Thymus (tissue), 11 donors: Measurements from ENCODE around the gene SRPK3. TPM values are rescaled to one million over a fixed set of nuclear protein-coding genes. Genes with fewer than 3 reads are reported as not detected.
A peak's percentile ranks its signal among the peaks of the same experiment; 100 is the strongest.

Experiments
- DNase-seq, 9 donors: peaks; one replicate each; pipeline ENCODE4 v3.0.0-alpha.2; 2013; ENCODE audit warnings: low spot score in 9 of 9, low read depth in 6 of 9, missing footprints in 1 of 9
- H3K27ac ChIP-seq, 2 donors: one replicate each; pipeline ENCODE4 v1.5.1; 2013; ENCODE audit warnings: control low read depth in 1 of 2, low read depth in 1 of 2, low read length in 1 of 2, mild to moderate bottlenecking in 1 of 2, moderate library complexity in 1 of 2
- H3K27me3 ChIP-seq, 2 donors: one replicate each; pipeline ENCODE4 v1.5.1; 2013; ENCODE audit warnings: low read length in 1 of 2; ENCODE audit not compliant: control insufficient read depth in 2 of 2, insufficient read depth in 1 of 2
- H3K36me3 ChIP-seq, 2 donors: one replicate each; pipeline ENCODE4 v1.5.1; 2013; ENCODE audit warnings: low read length in 1 of 2, mild to moderate bottlenecking in 1 of 2, moderate library complexity in 1 of 2; ENCODE audit not compliant: control insufficient read depth in 2 of 2, insufficient read depth in 2 of 2
- H3K4me1 ChIP-seq, 2 donors: one replicate each; pipeline ENCODE4 v1.5.1; 2013; ENCODE audit warnings: low read length in 2 of 2; ENCODE audit not compliant: control insufficient read depth in 2 of 2, insufficient read depth in 2 of 2
- H3K4me3 ChIP-seq, 2 donors: one replicate each; pipeline ENCODE4 v1.5.1; 2013; ENCODE audit warnings: low read length in 2 of 2, control low read depth in 1 of 2, mild to moderate bottlenecking in 1 of 2
- H3K9me3 ChIP-seq, 2 donors: one replicate each; pipeline ENCODE4 v1.5.1; 2013; ENCODE audit warnings: low read length in 1 of 2, mild to moderate bottlenecking in 1 of 2; ENCODE audit not compliant: control insufficient read depth in 2 of 2, insufficient read depth in 1 of 2
- WGBS: extraction: QIAGEN DNeasy Blood & Tissue Kit; methylation state at CpG from one replicate; pipeline ENCODE4 v1.1.7; 2013; 5-methylcytosine and 5-hydroxymethylcytosine counted together
- polyA plus RNA-seq: library from polyadenylated mRNA; stranded (reverse); fragments of 200-250 nt; gene quantifications from one replicate; pipeline ENCODE4 v1.2.3, GENCODE V29; 2013
- total RNA-seq: library from RNA; stranded (reverse); fragments of 120-200 nt; gene quantifications from one replicate; pipeline ENCODE4 v1.2.4, GENCODE V29; 2013
- donor health status: healthy.

The SRPK3 gene
- total and polyA plus RNA-seq, 2 donors: 0.61 to 0.75 TPM

DNA sequence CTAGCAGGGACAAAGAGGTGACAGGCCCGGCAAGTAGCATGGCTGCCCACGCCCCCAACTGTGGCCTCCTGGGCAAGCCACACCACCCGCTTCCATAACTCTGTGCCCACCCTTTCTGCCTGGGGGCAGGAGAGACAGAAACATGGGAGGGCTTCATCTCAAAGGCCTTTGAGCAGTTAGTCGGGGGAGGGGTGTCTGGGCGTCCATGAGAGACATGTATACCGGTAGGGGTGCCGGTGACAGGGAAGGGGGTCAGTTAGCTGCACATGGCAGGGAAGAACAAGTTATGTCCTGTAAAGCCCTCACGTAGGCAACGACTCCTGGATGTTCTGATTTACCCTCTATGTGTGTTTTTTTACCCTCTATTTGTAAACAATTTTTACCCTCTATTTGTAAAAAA is 40.2 kb downstream of the SRPK3 start:
- peaks cover 0 to 64% of the 10 kb centered on the region in 2 donors for H3K27me3 ChIP-seq
- 92% methylated on average over 9 of the region's 9 CpGs for WGBS
- no peak for DNase-seq

GRCh38 chrX:153824348-153824747 is 43.5 kb downstream of the SRPK3 start:
- DNase-seq: no peak
- Histone ChIP-seq H3K27ac (no peak overlapping the region), H3K4me3 (no peak overlapping the region), H3K36me3 (no peaks in the 10 kb centered on the region), H3K4me1 (peaks cover 0 to 17% of the 10 kb centered on the region in 2 donors), H3K9me3 (no peaks in the 10 kb centered on the region), H3K27me3 (peaks cover 7 to 67% of the 10 kb centered on the region in 2 donors)
- WGBS: 52% methylated on average over 10 of the region's 10 CpGs

More for the DNA sequence above, 40.2 kb downstream of the SRPK3 start:
- no peaks in the 10 kb centered on the region for H3K9me3 ChIP-seq
- H3K36me3 ChIP-seq: no peaks in the 10 kb centered on the region
- H3K27ac ChIP-seq: no peak overlapping the region
- H3K4me3 ChIP-seq: no peak overlapping the region
- peaks cover 0 to 24% of the 10 kb centered on the region in 2 donors for H3K4me1 ChIP-seq

DNA sequence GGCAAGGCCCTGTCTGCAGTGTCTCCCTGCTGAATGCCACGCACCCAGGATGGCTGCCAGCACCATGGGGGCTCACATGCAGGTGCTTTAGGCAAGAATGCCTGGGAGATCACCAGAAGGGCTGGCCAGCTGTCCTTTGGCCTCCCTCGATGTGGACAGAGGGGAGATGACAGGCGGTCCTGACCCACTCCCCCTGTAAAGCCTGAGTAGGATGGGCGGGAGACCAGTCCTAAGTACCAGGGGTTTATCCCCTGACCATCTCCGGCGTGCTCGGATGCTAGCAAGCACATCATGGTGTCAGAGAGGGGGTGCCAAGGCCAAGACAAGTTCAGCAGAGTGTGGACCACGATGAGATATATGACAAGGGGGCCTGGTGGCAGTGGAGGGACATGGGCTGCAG is 44.2 kb downstream of the SRPK3 start:
- Histone ChIP-seq H3K27ac (no peak overlapping the region), H3K4me1 (peaks cover 0 to 12% of the 10 kb centered on the region in 2 donors), H3K4me3 (no peak overlapping the region), H3K36me3 (no peaks in the 10 kb centered on the region), H3K9me3 (no peaks in the 10 kb centered on the region), H3K27me3 (peaks cover 7 to 68% of the 10 kb centered on the region in 2 donors)
- DNase-seq: no peak
- WGBS: 86% methylated on average over 8 of the region's 8 CpGs

DNA sequence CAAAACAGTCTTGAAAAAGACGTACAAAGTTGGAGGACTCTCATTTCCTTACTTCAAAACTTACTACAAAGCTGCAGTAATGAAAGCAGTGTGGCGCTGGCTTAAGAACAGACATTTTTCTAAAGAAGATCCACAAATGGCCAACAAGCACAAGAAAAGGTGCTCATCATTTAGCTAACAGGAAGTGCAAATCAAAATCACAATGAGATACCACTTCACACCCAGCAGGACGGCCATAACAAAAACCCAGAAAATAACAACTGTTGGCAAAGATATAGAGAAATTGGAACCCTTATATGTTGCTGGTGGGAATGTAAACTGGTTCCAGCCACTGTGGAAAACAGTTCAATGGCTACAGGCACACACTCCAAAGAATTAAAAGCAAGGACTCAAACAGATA is 46.2 kb downstream of the SRPK3 start:
- no peak for DNase-seq
- 89% methylated on average over 3 of the region's 3 CpGs for WGBS
- peaks cover 15 to 78% of the 10 kb centered on the region in 2 donors for H3K27me3 ChIP-seq
- H3K9me3 ChIP-seq: peaks cover under 1 to 5% of the 10 kb centered on the region in 2 donors
- no peaks in the 10 kb centered on the region for H3K4me1 ChIP-seq
- no peak overlapping the region for H3K27ac ChIP-seq
- H3K36me3 ChIP-seq: no peaks in the 10 kb centered on the region
- no peak overlapping the region for H3K4me3 ChIP-seq

GRCh38 chrX:153827903-153828302 is 47.1 kb downstream of the SRPK3 start:
- Histone ChIP-seq H3K4me1 (no peaks in the 10 kb centered on the region), H3K27me3 (peaks cover 17 to 87% of the 10 kb centered on the region in 2 donors), H3K27ac (no peak overlapping the region), H3K4me3 (no peak overlapping the region), H3K9me3 (peaks cover 1 to 11% of the 10 kb centered on the region in 2 donors), H3K36me3 (no peaks in the 10 kb centered on the region)
- WGBS: 91% methylated on average over 9 of the region's 9 CpGs
- no peak for DNase-seq

- no peak overlapping the region for H3K27ac ChIP-seq
- H3K9me3 ChIP-seq: peaks cover 1 to 11% of the 10 kb centered on the region in 2 donors
- peaks cover 17 to 91% of the 10 kb centered on the region in 2 donors for H3K27me3 ChIP-seq
- 50% methylated on average over 17 of the region's 17 CpGs for WGBS
- H3K4me3 ChIP-seq: no peak overlapping the region
- no peaks in the 10 kb centered on the region for H3K4me1 ChIP-seq
- no peak for DNase-seq
- no peaks in the 10 kb centered on the region for H3K36me3 ChIP-seq
These were observed 47.5 kb downstream of the SRPK3 start for GRCh38 chrX:153828308-153828707.

DNA sequence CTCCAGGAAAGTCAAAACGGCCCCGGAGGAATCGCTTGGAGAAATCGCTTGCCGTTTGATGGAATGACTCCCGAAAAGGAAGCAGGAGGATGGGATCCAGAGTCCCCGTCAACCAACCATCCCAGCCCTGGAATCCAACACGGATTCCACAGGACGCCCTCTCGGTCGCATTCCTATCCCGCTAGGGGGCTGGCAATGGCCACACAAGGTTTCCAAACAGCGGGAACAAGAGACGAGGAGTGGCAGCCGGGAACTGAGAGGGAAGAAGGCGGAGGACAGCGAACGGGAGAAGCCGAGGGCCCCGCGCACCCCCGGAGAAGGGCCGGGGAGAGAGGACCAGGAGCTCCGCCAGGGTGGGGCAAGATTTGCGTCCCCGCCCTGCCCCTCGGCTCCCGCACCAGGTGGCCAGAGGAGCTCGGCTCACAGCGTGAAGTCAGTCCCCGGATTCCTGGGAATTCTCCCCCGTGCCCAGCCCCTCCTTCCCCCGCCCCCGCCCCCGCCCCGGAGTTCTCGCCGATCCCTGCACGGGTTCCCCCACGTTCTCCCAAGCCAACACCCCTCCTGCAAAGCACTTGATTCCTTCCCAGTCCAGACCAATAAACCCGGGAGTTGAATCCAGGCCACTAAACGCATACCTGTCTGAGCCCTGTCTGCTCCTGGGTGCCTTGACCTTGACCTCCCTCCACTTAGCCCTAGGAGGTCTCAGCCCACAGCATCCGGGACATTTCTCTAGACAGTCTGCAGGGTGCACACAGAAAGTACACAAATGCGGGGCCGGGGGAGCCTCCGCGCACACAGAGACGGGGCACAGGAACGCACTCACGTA is 48.1 kb downstream of the SRPK3 start:
- peak overlapping the region in 1 of 2 donors; percentile 15 for H3K4me3 ChIP-seq
- 12% methylated on average over 49 of the region's 50 CpGs for WGBS
- DNase-seq: no peak
- H3K4me1 ChIP-seq: no peaks in the 10 kb centered on the region
- peaks cover 1 to 11% of the 10 kb centered on the region in 2 donors for H3K9me3 ChIP-seq
- H3K36me3 ChIP-seq: no peaks in the 10 kb centered on the region
- H3K27ac ChIP-seq: no peak overlapping the region
- peaks cover 17 to 91% of the 10 kb centered on the region in 2 donors for H3K27me3 ChIP-seq

- WGBS: 3% methylated on average over 27 of the region's 27 CpGs
- Histone ChIP-seq H3K4me1 (no peaks in the 10 kb centered on the region), H3K4me3 (peak overlapping the region in 1 of 2 donors; percentile 15), H3K9me3 (peaks cover 1 to 11% of the 10 kb centered on the region in 2 donors), H3K27me3 (peaks cover 17 to 88% of the 10 kb centered on the region in 2 donors), H3K27ac (no peak overlapping the region), H3K36me3 (no peaks in the 10 kb centered on the region)
- DNase-seq: no peak
These were observed 48.6 kb downstream of the SRPK3 start for GRCh38 chrX:153829549-153829798.

- H3K36me3 ChIP-seq: no peaks in the 10 kb centered on the region
- H3K9me3 ChIP-seq: peaks cover 1 to 11% of the 10 kb centered on the region in 2 donors
- under 1% methylated on average over 84 of the region's 97 CpGs for WGBS
- H3K4me1 ChIP-seq: no peaks in the 10 kb centered on the region
- H3K4me3 ChIP-seq: peak within 1 kb of the TSS in 1 of 2 donors; percentile 31
- peaks cover 17 to 87% of the 10 kb centered on the region in 2 donors for H3K27me3 ChIP-seq
- DNase-seq: no peak
- no peak within 1 kb of the TSS for H3K27ac ChIP-seq
These were observed 49.2 kb downstream of the SRPK3 start, which contains the start of gene PDZD4 for GRCh38 chrX:153829799-153830639. Gene PDZD4, minus strand, starts transcription at chrX:153830544. Its CDS starts 246 bp downstream, at chrX:153830298.
